ENCODE results near the gene OAT.

DNA sequence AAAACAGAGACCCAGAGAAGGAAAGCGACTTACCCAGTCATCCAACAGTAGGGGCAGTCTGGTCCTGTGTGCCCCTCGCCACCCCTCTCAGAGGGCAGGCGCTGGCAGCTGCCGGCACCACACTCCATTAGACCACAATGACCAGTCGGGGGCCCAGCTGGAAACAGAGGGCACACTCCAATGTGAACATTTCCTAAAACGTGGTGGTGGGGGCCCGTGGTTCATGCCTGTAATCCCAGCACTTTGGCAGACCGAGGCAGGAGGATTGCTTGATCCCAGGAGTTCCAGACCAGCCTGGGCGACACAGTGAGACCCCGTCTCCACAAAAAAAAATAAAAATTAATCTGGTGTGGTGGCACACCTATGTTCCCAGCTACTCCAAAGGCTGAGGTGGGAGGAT lies 912 bp upstream of the OAT start:
- TF ChIP-seq EZH2 (IDR thresholded peaks at IDR 0.05; ENCODE audit: insufficient read depth, poor library complexity, severe bottlenecking) = no peak
- no peak for TF ChIP-seq EZH2phosphoT487 (IDR thresholded peaks at IDR 0.05; ENCODE audit: insufficient read depth, low read depth)

Measured in GM23248 (cell line).